ENCODE data around the gene UPK3BL2.
"Not testable (repeated sequence)": the region's sequence is repeated elsewhere in the genome, so short reads cannot be mapped to it uniquely, and the experiment has no call there.

UPK3BL2 gene

DNA sequence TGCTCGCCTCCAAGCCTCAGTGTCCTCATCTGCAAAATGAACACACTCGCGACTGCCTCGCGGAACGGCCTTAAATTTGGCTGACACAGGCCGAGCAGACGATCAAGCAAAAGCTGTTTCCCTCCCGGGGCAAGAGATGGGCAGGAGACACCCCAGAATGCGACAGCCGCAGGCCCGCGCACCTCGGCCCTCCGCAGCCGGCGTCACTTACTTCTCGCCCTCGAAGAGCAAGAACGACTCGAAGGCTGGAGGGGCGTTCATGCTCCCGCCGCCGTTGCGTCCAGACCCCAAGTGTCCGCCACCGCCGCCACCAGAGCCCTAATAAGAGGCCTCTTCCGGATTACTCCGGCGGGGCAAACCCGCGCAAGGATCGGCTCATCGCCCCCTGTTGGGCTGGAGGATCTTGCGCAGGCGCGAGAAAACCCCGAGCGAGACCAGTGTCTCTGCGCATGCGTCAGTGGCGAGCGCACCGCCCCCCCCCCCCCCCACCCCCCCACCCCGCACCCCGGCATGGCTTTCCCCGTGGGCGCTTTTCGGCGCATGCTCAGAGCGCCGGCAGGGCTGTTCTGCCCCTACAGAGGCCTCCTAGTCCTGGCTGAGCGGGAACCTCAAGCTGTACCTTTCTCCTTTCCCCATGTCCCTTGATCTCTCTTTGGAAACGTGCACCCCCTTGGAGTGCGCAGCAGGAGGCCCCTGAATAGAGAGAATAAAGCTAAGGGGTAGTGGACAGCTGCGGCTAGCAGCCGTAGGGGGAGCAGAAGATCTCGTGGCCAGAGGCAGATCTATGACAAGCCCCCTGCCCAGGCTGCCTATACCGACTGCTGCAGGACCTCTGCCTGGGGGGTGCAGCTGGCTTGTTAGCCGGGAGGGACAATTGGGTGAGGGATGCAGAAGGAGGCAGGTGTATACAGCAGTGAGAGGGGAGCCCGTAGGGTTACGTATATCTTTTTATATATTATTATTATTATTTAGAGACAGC lies 29.1 kb upstream of the UPK3BL2 start, which contains the start of gene POLR2J3:
Gene POLR2J3, minus strand, starts transcription at position 323 of the 979 bp plus-strand sequence. Its CDS starts 62 bp downstream, at position 261.
- not testable (repeated sequence) for H3K36me3 ChIP-seq (ENCODE audit: control insufficient read depth, insufficient read depth, low read length); H3K27me3 ChIP-seq (ENCODE audit: control insufficient read depth, insufficient read depth, low read length, poor library complexity, severe bottlenecking); H3K4me1 ChIP-seq (ENCODE audit: control insufficient read depth, insufficient read depth, low read length); H3K9me3 ChIP-seq (ENCODE audit: control insufficient read depth, low read length); H3K27ac ChIP-seq (ENCODE audit: insufficient read depth, low read depth, low read length, poor library complexity, severe bottlenecking)
- 0 to 1% methylated on average over 39 to 43 of the region's 64 CpGs for WGBS, 2 experiments
- H3K4me3 ChIP-seq (ENCODE audit: insufficient read depth, low read depth, low read length) = peak within 1 kb of the TSS; percentile 67

GRCh38 chr7:102568620-102569019 lies 25.1 kb upstream of the UPK3BL2 start:
- not testable (repeated sequence) for H3K36me3 ChIP-seq (ENCODE audit: control insufficient read depth, insufficient read depth, low read length); H3K9me3 ChIP-seq (ENCODE audit: control insufficient read depth, low read length); H3K4me1 ChIP-seq (ENCODE audit: control insufficient read depth, insufficient read depth, low read length); H3K4me3 ChIP-seq (ENCODE audit: insufficient read depth, low read depth, low read length); H3K27ac ChIP-seq (ENCODE audit: insufficient read depth, low read depth, low read length, poor library complexity, severe bottlenecking); H3K27me3 ChIP-seq (ENCODE audit: control insufficient read depth, insufficient read depth, low read length, poor library complexity, severe bottlenecking)
- 91 to 100% methylated on average over 2 of the region's 11 CpGs for WGBS, 2 experiments

- not testable (repeated sequence) for H3K9me3 ChIP-seq (ENCODE audit: control insufficient read depth, low read length); H3K4me3 ChIP-seq (ENCODE audit: insufficient read depth, low read depth, low read length); H3K27ac ChIP-seq (ENCODE audit: insufficient read depth, low read depth, low read length, poor library complexity, severe bottlenecking); H3K4me1 ChIP-seq (ENCODE audit: control insufficient read depth, insufficient read depth, low read length); H3K36me3 ChIP-seq (ENCODE audit: control insufficient read depth, insufficient read depth, low read length); H3K27me3 ChIP-seq (ENCODE audit: control insufficient read depth, insufficient read depth, low read length, poor library complexity, severe bottlenecking)
- no CpG with 5 or more reads among the region's 6 CpGs for WGBS, 2 experiments
Observed at GRCh38 chr7:102550808-102551422, 7.4 kb upstream of the UPK3BL2 start, which contains the start of gene SPDYE2. SPDYE2 (plus strand) TSS chr7:102551226; CDS start chr7:102553256, 2,030 bp downstream.

DNA sequence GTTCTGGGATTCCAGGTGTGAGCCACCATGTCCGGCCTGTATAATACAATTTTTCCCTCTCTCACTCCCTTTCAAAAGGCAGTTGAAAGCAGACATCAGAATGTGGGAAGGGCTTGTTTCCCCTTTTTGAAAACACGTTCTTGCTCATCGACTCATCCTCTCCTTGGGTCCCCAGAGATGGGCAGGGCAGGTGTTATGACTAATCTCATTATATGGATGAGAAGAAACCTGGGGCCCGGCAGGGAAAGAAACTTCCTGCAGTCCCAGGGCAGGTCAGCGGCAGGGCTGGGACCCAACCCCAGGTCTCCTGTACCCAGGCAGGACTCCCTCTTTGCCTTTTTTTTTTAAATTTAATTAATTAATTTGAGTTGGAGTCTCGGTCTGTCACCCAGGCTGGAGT lies 2.9 kb upstream of the UPK3BL2 start:
- H3K4me1 ChIP-seq (ENCODE audit: control insufficient read depth, insufficient read depth, low read length) = not testable (repeated sequence)

DNA sequence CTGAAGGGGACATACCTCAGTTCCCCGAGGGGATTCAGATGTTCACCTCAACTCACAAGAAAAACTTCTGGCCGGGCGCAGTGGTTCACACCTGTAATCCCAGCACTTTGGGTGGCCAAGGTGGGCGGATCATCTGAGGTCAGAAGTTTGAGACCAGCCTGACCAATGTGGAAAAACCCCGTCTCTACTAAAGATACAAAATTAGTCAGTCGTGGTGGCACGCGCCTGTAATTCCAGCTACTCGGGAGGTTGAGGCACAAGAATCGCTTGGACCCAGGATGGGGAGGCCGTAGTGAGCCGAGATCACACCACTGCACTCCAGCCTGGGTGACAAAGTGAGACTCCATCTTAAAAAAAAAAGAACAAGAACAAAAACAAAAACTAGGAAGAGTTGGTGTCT lies 1.8 kb upstream of the UPK3BL2 start:
- 95 to 96% methylated on average over 6 of the region's 12 CpGs for WGBS, 2 experiments
- H3K4me3 ChIP-seq (ENCODE audit: insufficient read depth, low read depth, low read length); H3K36me3 ChIP-seq (ENCODE audit: control insufficient read depth, insufficient read depth, low read length); H3K27ac ChIP-seq (ENCODE audit: insufficient read depth, low read depth, low read length, poor library complexity, severe bottlenecking); H3K9me3 ChIP-seq (ENCODE audit: control insufficient read depth, low read length); H3K4me1 ChIP-seq (ENCODE audit: control insufficient read depth, insufficient read depth, low read length); H3K27me3 ChIP-seq (ENCODE audit: control insufficient read depth, insufficient read depth, low read length, poor library complexity, severe bottlenecking): not testable (repeated sequence)

More for the DNA sequence above, 2.9 kb upstream of the UPK3BL2 start:
- H3K27ac ChIP-seq (ENCODE audit: insufficient read depth, low read depth, low read length, poor library complexity, severe bottlenecking); H3K36me3 ChIP-seq (ENCODE audit: control insufficient read depth, insufficient read depth, low read length); H3K9me3 ChIP-seq (ENCODE audit: control insufficient read depth, low read length); H3K27me3 ChIP-seq (ENCODE audit: control insufficient read depth, insufficient read depth, low read length, poor library complexity, severe bottlenecking); H3K4me3 ChIP-seq (ENCODE audit: insufficient read depth, low read depth, low read length): not testable (repeated sequence)
- no CpG with 5 or more reads among the region's 6 CpGs for WGBS, 2 experiments

DNA sequence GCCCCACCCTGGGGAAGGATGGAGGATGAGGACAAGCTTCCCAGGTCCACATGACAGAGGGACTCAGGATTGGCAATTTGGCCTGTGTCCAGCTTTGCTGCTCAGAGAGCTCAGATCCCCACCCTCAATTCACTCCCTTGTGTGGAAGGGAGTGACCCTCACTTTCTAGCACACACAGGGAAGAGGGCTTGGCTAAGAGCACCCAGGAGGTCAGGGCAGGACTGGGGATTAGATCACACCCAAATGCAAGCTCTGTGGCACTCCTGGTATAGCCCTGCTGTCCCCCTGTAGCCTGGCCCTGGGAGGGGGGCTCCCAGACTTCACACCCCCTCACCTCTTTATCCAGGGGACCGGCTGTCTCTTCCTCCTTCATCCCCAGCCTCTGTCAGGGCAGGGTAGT lies 876 bp upstream of the UPK3BL2 start:
- not testable (repeated sequence) for H3K4me1 ChIP-seq (ENCODE audit: control insufficient read depth, insufficient read depth, low read length); H3K36me3 ChIP-seq (ENCODE audit: control insufficient read depth, insufficient read depth, low read length); H3K9me3 ChIP-seq (ENCODE audit: control insufficient read depth, low read length); H3K27me3 ChIP-seq (ENCODE audit: control insufficient read depth, insufficient read depth, low read length, poor library complexity, severe bottlenecking); H3K27ac ChIP-seq (ENCODE audit: insufficient read depth, low read depth, low read length, poor library complexity, severe bottlenecking); H3K4me3 ChIP-seq (ENCODE audit: insufficient read depth, low read depth, low read length)
- WGBS, 2 experiments = no CpG with 5 or more reads among the region's 1 CpG

DNA sequence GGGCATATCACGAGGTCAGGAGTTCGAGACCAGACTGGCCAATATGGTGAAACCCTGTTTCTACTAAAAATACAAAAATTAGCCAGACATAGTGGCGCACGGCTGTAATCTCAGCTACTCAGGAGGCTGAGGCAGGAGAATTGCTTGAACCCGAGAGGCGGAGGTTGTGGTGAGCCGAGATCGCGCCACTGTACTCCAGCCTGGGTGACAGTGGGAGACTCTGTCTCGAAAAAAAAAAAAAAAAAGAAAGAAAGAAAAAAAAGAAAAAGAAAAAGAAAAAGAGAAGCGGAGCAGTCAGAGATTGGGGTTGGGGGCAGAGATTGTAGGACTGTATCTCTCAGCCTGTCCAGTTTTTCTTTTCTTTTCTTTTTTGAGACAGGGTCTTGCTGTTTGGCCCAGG lies 725 bp downstream of the UPK3BL2 start:
- 43 to 92% methylated on average over 1 to 3 of the region's 11 CpGs for WGBS, 2 experiments
- H3K4me3 ChIP-seq (ENCODE audit: insufficient read depth, low read depth, low read length) = not testable (repeated sequence)

GRCh38 chr7:102542083-102542482 lies 1.4 kb downstream of the UPK3BL2 start:
- H3K9me3 ChIP-seq (ENCODE audit: control insufficient read depth, low read length); H3K27me3 ChIP-seq (ENCODE audit: control insufficient read depth, insufficient read depth, low read length, poor library complexity, severe bottlenecking): not testable (repeated sequence)

More for the DNA sequence above, 725 bp downstream of the UPK3BL2 start:
- not testable (repeated sequence) for H3K9me3 ChIP-seq (ENCODE audit: control insufficient read depth, low read length); H3K27ac ChIP-seq (ENCODE audit: insufficient read depth, low read depth, low read length, poor library complexity, severe bottlenecking); H3K36me3 ChIP-seq (ENCODE audit: control insufficient read depth, insufficient read depth, low read length); H3K4me1 ChIP-seq (ENCODE audit: control insufficient read depth, insufficient read depth, low read length); H3K27me3 ChIP-seq (ENCODE audit: control insufficient read depth, insufficient read depth, low read length, poor library complexity, severe bottlenecking)

DNA sequence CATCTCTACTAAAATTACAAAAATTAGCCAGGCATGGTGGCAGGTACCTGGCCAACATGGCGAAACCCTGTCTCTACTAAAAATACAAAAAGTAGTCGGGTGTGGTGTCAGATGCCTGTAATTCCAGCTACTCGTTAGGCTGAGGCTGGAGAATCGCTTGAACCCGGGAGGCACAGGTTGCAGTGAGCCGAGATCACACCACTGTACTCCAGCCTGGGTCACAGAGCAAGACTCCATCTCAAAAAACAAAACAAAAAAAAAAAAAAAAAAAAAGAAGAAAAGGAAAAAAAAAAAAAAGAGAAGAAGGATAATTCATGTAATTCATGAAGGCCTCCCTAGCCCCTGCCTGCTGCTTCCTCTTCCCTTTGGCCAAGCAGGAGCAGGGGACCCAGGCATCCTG lies 2.9 kb downstream of the UPK3BL2 start:
- H3K27ac ChIP-seq (ENCODE audit: insufficient read depth, low read depth, low read length, poor library complexity, severe bottlenecking); H3K36me3 ChIP-seq (ENCODE audit: control insufficient read depth, insufficient read depth, low read length); H3K9me3 ChIP-seq (ENCODE audit: control insufficient read depth, low read length); H3K27me3 ChIP-seq (ENCODE audit: control insufficient read depth, insufficient read depth, low read length, poor library complexity, severe bottlenecking); H3K4me3 ChIP-seq (ENCODE audit: insufficient read depth, low read depth, low read length); H3K4me1 ChIP-seq (ENCODE audit: control insufficient read depth, insufficient read depth, low read length): not testable (repeated sequence)
- 91 to 97% methylated on average over 4 to 6 of the region's 6 CpGs for WGBS, 2 experiments

More at GRCh38 chr7:102542083-102542482, 1.4 kb downstream of the UPK3BL2 start:
- H3K4me3 ChIP-seq (ENCODE audit: insufficient read depth, low read depth, low read length); H3K36me3 ChIP-seq (ENCODE audit: control insufficient read depth, insufficient read depth, low read length); H3K27ac ChIP-seq (ENCODE audit: insufficient read depth, low read depth, low read length, poor library complexity, severe bottlenecking); H3K4me1 ChIP-seq (ENCODE audit: control insufficient read depth, insufficient read depth, low read length): not testable (repeated sequence)
- WGBS, 2 experiments = no CpG with 5 or more reads among the region's 8 CpGs

GRCh38 chr7:102535062-102535615 lies 8.4 kb downstream of the UPK3BL2 start:
- not testable (repeated sequence) for H3K4me1 ChIP-seq (ENCODE audit: control insufficient read depth, insufficient read depth, low read length); H3K9me3 ChIP-seq (ENCODE audit: control insufficient read depth, low read length); H3K36me3 ChIP-seq (ENCODE audit: control insufficient read depth, insufficient read depth, low read length); H3K27ac ChIP-seq (ENCODE audit: insufficient read depth, low read depth, low read length, poor library complexity, severe bottlenecking); H3K4me3 ChIP-seq (ENCODE audit: insufficient read depth, low read depth, low read length); H3K27me3 ChIP-seq (ENCODE audit: control insufficient read depth, insufficient read depth, low read length, poor library complexity, severe bottlenecking)
- WGBS, 2 experiments = no CpG with 5 or more reads among the region's 8 CpGs
